Subcutaneous abdominal adipose tissue (tissue), 5 donors: ENCODE results near the gene IQSEC3.

Experiments used
- H3K27ac ChIP-seq: one replicate; pipeline ENCODE4 v1.7.0; 2013; ENCODE audit warnings: low read depth, mild to moderate bottlenecking, inconsistent platforms, low read length, moderate library complexity
- H3K27me3 ChIP-seq, 5 donors: one replicate each; pipeline ENCODE4 v1.7.0; 2013; ENCODE audit warnings: low read length in 5 of 5, inconsistent platforms in 1 of 5; ENCODE audit not compliant: control insufficient read depth in 5 of 5, insufficient read depth in 4 of 5
- H3K36me3 ChIP-seq, 5 donors: one replicate each; pipeline ENCODE4 v1.7.0; 2013; ENCODE audit warnings: low read length in 5 of 5; ENCODE audit not compliant: control insufficient read depth in 5 of 5, insufficient read depth in 5 of 5
- H3K4me1 ChIP-seq, 5 donors: one replicate each; pipeline ENCODE4 v1.7.0; 2013; ENCODE audit warnings: low read length in 5 of 5, mild to moderate bottlenecking in 3 of 5, moderate library complexity in 1 of 5; ENCODE audit not compliant: control insufficient read depth in 5 of 5, insufficient read depth in 5 of 5
- H3K4me3 ChIP-seq, 5 donors: one replicate each; pipeline ENCODE4 v1.7.0; 2013; ENCODE audit warnings: low read length in 5 of 5, low read depth in 1 of 5
- H3K9ac ChIP-seq, 5 donors: one replicate each; pipeline ENCODE4 v1.7.0; 2013; ENCODE audit warnings: low read length in 5 of 5, mild to moderate bottlenecking in 4 of 5, moderate library complexity in 3 of 5
- H3K9me3 ChIP-seq, 5 donors: one replicate each; pipeline ENCODE4 v1.7.0; 2013; ENCODE audit warnings: low read length in 5 of 5; ENCODE audit not compliant: control insufficient read depth in 5 of 5
- donor health status: healthy.
- donor health status: healthy.
- donor health status: healthy.
- donor health status: healthy.
- donor health status: healthy.

IQSEC3 gene

DNA sequence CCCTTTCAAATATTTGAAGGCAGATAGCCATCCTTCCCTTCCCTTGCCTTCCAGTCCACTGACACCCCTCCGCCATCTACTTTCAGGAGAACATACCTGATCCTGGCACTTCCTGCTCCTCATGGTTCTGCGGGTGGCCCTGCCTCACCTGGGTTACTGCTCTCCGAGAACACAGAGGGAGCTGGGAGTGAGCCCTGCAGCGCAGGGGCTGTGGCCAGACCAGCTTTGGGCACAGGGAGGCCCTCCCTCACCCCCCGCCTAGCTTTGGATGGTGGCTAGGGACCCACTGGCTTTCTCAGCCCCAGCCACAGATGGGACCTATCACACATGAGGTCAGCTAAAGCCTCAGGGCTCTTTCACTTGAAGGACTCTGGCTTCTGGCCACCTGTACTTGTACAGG is 12.4 kb downstream of the IQSEC3 start:
- no peak overlapping the region for H3K4me3 ChIP-seq
- no peaks in the 10 kb centered on the region for H3K4me1 ChIP-seq
- no peaks in the 10 kb centered on the region for H3K36me3 ChIP-seq
- no peaks in the 10 kb centered on the region for H3K9me3 ChIP-seq
- no peak overlapping the region for H3K9ac ChIP-seq
- H3K27ac ChIP-seq = no peak overlapping the region
- peaks cover 9 to 33% (median 20%) of the 10 kb centered on the region in 5 donors for H3K27me3 ChIP-seq

DNA sequence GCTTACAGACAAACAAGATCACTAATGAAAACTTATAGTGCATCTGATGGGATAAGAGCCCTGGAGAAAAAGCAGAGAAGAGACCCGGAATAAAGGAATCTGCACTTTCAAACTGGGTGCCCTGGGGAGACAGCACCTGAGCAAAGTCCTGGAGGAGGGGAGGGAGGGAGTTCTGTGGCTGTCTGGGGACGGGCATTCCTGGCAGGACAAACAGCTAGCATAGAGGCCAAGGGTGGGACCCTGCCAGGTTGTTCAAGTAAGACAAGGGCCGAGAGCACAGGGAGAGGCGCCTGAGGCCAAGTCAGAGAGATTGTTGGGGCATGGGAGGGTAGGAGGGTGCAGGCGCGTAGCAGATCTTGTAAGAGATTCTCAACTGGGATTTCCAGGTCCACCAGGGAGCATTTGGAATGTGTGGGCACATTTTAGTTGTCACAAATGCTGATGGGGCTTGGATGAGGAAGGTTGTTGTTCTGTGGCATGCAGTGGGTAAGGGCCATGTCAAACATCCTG is 14.2 kb downstream of the IQSEC3 start:
- Histone ChIP-seq H3K27ac (no peak overlapping the region), H3K36me3 (no peaks in the 10 kb centered on the region), H3K27me3 (peaks cover 12 to 38% (median 20%) of the 10 kb centered on the region in 5 donors), H3K9me3 (no peaks in the 10 kb centered on the region), H3K4me1 (peaks cover 0 to 6% (median 0%) of the 10 kb centered on the region in 5 donors), H3K9ac (no peak overlapping the region), H3K4me3 (no peak overlapping the region)

DNA sequence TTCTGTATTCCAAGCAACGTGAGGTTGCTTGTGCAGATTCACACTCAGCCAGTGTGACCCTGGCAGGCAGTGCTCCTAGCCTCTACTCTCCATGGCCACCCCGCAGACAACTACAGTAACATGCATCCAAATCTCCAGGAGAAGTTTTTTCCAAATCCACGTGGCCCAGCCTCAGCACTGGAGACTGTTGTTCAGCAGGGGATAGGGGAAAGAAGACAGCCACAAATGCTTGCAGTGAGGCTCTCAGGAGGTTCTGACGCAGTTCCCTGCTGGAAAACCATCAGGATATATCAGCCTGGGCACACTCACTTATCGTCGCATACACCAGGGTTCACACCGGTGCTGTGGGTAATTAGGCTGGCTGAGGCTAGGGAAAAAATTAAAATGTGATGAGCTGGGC is 16.2 kb downstream of the IQSEC3 start:
- Histone ChIP-seq H3K9ac (no peak overlapping the region), H3K27ac (no peak overlapping the region), H3K36me3 (no peaks in the 10 kb centered on the region), H3K9me3 (peaks cover 0 to 3% (median 0%) of the 10 kb centered on the region in 5 donors), H3K4me3 (no peak overlapping the region), H3K4me1 (peaks cover 0 to 11% (median 0%) of the 10 kb centered on the region in 5 donors), H3K27me3 (peaks cover 12 to 35% (median 16%) of the 10 kb centered on the region in 5 donors)

DNA sequence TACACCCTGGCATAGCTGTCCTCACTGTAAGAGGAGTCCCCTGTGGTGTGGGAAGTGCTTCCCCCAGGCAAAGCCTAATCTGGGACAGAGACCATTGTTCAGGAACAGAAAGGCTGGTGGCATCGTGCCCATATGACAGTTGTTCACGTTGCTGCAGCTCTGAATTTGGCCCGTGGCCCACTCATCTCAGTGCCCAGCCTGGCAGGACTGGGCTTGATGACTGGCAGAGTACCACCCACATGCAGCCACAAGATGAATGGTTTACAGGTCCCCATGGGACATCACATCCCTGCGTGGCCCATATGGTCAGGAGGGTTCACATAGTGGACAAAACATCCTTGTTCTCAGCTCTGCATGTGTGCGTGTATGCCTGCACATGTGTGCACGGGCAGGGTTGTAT is 17.5 kb downstream of the IQSEC3 start:
- H3K36me3 ChIP-seq = no peaks in the 10 kb centered on the region
- no peak overlapping the region for H3K9ac ChIP-seq
- peaks cover 7 to 31% (median 14%) of the 10 kb centered on the region in 5 donors for H3K27me3 ChIP-seq
- H3K4me3 ChIP-seq = no peak overlapping the region
- H3K27ac ChIP-seq = no peak overlapping the region
- peaks cover 0 to 11% (median 0%) of the 10 kb centered on the region in 5 donors for H3K4me1 ChIP-seq
- peaks cover 0 to 3% (median 0%) of the 10 kb centered on the region in 5 donors for H3K9me3 ChIP-seq

DNA sequence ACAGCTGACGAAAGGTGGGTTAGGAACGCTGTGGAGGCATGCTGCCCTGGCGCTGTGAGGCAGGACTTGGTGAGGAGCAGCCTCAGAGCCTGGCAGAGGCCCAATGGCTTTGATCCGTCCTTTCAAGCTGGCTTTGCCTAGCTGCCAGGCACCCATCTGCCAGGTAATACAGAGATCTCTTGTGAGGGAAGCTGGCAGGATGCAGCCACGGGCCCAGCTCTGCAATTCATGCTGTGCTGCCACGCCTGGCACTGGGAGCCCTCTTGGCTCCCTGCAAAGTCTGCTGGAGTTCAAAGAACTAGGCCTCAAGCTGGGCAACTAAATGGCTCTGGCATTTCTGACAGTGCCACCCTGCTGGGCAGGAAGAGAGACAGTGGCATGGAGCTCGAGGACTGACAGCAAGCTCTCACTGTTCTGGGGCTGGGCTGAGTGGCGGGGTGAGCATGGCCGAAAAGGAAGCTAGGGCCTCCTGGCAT is 18.7 kb downstream of the IQSEC3 start:
- Histone ChIP-seq H3K27ac (no peak overlapping the region), H3K4me1 (peaks cover 0 to 11% (median 0%) of the 10 kb centered on the region in 5 donors), H3K9me3 (peaks cover 2 to 12% (median 10%) of the 10 kb centered on the region in 5 donors), H3K4me3 (no peak overlapping the region), H3K27me3 (peaks cover 3 to 21% (median 8%) of the 10 kb centered on the region in 5 donors), H3K36me3 (no peaks in the 10 kb centered on the region), H3K9ac (no peak overlapping the region)

DNA sequence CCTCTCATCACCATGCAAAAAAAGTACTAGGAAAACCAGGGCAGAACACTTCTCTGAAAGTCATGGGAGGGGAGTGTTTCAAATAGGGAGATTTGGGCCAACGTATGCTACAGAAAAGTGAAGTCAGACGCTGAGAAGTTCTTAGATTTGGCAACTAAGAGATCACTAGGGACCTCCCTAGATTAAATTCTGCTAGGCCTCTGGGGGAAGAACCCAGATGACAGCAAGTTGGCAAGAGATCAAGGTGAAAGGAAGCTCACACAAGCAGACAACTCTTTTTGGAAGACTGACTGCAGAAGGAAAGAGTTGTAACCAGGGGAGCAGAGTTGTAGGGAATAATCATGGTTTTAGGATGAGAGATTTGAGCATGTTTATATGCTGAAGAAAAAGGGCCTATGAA is 20.7 kb downstream of the IQSEC3 start:
- H3K27ac ChIP-seq = no peak overlapping the region
- H3K27me3 ChIP-seq = peaks cover 0 to 7% (median 2%) of the 10 kb centered on the region in 5 donors
- no peak overlapping the region for H3K9ac ChIP-seq
- peaks cover 2 to 15% (median 11%) of the 10 kb centered on the region in 5 donors for H3K9me3 ChIP-seq
- no peak overlapping the region for H3K4me3 ChIP-seq
- peaks cover 0 to 11% (median 0%) of the 10 kb centered on the region in 5 donors for H3K4me1 ChIP-seq
- H3K36me3 ChIP-seq = no peaks in the 10 kb centered on the region

DNA sequence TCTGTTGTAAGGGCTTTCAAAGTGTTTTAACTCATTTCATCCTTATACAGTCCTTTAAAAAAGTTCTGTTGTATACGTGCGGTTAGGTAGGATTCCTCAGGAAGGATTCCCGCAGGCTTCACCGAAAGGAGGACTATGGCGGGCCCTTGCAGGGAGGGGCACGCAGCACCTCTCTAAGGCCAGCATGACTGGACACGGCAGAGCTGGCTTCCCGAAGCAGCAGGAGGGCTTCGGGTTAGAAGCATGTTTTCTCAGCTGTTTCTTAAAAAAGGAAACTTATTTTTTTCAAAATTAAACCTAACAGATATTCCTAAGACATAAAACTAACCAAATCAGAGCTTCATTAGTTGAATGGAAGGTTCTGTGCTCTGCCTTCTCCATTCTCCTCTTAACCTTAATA is 21.3 kb downstream of the IQSEC3 start:
- Histone ChIP-seq H3K27ac (no peak overlapping the region), H3K9ac (no peak overlapping the region), H3K4me1 (peaks cover 0 to 11% (median 0%) of the 10 kb centered on the region in 5 donors), H3K36me3 (no peaks in the 10 kb centered on the region), H3K27me3 (peaks cover 0 to 7% (median 2%) of the 10 kb centered on the region in 5 donors), H3K9me3 (peaks cover 2 to 15% (median 11%) of the 10 kb centered on the region in 5 donors), H3K4me3 (no peak overlapping the region)

DNA sequence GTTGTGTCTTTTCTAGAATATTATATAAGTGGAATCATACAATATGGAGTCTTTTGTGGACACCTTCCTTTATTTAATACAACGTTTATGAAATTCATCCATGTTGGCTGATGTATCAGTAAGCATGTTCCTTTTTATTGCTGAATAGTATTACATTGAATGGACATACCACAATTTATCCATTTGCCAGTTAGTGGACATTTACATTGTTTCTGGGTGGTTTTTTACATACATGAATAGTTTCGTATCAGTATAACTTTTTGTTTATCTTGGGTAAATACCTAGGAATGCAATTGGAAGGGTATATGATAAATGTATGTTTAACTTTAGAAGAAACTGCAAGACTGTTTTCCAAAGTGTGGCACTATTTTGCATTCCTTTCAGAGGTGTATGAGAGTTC is 23.1 kb downstream of the IQSEC3 start:
- Histone ChIP-seq H3K4me1 (peaks cover 0 to 11% (median 0%) of the 10 kb centered on the region in 5 donors), H3K27me3 (peaks cover 0 to 5% (median 0%) of the 10 kb centered on the region in 5 donors), H3K9me3 (peaks cover 2 to 15% (median 11%) of the 10 kb centered on the region in 5 donors), H3K27ac (no peak overlapping the region), H3K4me3 (no peak overlapping the region), H3K9ac (no peak overlapping the region), H3K36me3 (no peaks in the 10 kb centered on the region)

DNA sequence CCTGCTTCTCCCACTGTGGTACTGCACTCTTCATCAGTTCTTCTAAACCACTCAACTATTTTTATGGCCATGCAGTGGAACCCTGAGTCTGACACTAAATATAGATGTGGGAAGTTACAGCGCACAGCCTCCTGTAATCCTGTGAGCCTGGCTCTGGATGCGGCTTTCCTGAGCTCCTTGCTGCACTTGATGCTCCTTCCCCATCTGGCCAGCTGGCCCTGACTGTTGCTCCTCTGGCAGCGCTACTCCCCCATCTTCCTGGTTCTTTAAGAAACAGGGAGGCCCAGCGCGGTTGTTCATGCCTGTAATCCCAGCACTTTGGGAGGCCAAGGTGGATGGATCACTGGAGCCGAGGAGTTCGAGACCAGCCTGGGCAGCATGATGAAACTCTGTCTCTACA is 24.6 kb downstream of the IQSEC3 start:
- Histone ChIP-seq H3K9me3 (peaks cover 2 to 15% (median 11%) of the 10 kb centered on the region in 5 donors), H3K27me3 (peaks cover 0 to 5% (median 0%) of the 10 kb centered on the region in 5 donors)

DNA sequence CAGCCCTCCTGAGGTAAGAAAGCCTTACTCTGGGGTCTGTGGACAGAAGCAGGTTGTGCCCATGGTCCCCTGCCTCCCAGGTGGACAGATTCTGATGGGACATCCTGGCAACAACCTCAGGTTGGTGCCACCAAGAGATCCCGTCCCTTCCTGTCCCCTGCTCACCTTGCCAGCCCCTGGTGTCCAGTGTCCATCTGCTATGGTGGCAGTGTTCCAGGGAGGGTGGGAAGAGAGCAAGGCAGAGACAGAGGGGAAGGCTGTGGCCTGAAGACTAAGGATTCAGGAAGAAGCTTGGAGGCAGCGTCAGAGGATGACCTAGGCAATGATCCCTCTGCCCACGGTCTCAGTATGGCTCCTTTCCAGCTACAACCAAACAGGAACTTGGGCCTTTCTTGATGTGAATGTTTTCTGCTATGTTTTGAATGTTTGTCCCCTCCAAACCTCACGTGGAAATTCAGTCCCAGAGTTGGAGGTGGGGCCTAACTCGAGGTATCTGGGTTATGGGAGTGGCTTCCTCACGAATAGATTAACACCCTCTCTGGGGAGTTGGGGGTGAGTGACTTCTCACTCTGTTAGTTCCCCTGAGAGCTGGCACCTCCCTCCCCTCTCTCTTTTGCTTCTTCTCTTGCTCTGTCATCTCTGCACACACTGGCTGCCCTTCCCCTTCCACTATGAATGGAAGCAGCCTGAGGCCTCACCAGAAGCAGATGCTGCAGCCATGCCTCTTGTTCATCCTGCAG is 26.9 kb downstream of the IQSEC3 start:
- Histone ChIP-seq H3K27me3 (peaks cover 0 to 10% (median 0%) of the 10 kb centered on the region in 5 donors), H3K4me3 (no peak overlapping the region), H3K27ac (no peak overlapping the region), H3K36me3 (no peaks in the 10 kb centered on the region), H3K9ac (no peak overlapping the region), H3K4me1 (peaks cover 0 to 6% (median 0%) of the 10 kb centered on the region in 5 donors), H3K9me3 (peaks cover 2 to 12% (median 11%) of the 10 kb centered on the region in 5 donors)

More for the DNA sequence above, 24.6 kb downstream of the IQSEC3 start:
- no peak overlapping the region for H3K9ac ChIP-seq
- no peak overlapping the region for H3K27ac ChIP-seq
- no peak overlapping the region for H3K4me3 ChIP-seq
- H3K4me1 ChIP-seq = peaks cover 0 to 6% (median 0%) of the 10 kb centered on the region in 5 donors
- no peaks in the 10 kb centered on the region for H3K36me3 ChIP-seq
